Stimulated activated CD8-positive, alpha-beta memory T cell treated with anti-CD3 and anti-CD28 coated beads, Interleukin-7, amount 100 ng/mL, for 24 hours (primary cell): ENCODE data around the gene NOX5.

Source experiments
- DNase-seq: peaks from one replicate; pipeline ENCODE4 v3.0.0-alpha.2; 2020; ENCODE audit warnings: low read depth

The NOX5 gene

DNA sequence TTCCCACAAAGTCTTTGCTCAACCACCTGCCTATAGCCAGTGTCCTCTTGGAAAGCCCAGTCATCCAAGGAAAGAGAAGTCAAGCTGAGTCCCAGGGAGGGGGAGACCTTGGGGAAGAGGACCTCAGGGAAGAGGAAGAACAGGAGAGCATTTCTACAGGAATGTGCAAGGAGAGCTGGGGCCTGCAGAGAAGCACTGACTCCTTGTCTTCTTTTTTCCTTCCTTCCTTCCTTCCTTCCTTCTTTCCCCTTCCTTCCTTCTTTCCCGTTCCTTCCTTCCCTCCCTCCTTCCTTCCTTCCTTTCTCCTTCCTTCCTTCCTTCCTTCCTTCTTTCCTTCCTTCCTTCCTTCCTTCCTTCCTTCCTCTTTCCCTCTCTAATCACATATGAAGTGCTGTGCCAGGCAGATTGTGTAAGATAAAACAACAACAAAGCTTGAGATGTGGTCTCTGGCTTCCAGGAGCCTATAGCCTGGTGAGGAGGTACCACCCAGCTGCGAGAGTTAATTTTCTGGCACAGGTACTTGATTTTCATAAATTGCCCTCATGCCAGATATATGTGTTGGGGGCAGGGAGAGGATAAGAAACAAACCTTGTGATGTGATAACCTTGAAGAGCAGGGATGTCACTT lies 70.0 kb downstream of the NOX5 start:
- no peak for DNase-seq

DNA sequence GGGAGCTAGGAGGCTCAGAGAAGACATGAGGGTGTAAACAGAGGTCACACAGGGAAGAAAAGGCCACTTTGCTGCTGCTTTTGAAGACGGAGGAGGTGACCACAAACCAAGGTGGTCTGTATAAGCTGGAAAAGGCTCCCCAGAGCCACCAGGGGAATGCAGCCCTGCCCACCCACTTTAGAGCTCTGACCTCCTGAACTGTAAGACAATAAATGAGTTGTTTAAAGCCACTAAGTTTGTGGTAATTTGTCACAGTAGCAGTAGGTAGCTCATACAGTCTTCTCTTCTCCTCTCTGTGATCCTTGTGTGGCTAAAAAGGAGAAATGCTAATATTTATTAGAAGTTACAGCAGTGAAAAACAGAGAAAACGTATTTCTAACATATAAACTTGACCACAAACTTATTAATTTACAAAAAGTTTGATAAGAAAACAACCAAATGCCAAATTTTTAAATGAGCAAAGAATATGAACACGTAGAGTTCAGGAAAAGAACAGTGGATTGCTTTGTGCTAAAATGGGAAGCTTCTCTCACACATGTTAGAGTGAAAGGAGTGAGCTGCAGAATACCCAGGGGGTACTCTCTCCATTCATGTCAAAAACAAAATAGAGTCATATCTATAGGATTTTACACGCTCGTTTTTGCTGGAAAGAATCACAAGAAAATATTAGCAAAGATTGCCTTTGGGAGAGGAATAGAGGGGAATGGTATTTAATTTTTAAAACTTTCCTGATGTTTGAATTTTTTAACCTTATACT lies 71.0 kb downstream of the NOX5 start:
- no peak for DNase-seq

GRCh38 chr15:69086427-69087204 lies 72.1 kb downstream of the NOX5 start:
- no peak for DNase-seq

GRCh38 chr15:69087366-69087976 lies 73.0 kb downstream of the NOX5 start:
- no peak for DNase-seq

GRCh38 chr15:69088300-69088965 lies 73.9 kb downstream of the NOX5 start:
- no peak for DNase-seq

DNA sequence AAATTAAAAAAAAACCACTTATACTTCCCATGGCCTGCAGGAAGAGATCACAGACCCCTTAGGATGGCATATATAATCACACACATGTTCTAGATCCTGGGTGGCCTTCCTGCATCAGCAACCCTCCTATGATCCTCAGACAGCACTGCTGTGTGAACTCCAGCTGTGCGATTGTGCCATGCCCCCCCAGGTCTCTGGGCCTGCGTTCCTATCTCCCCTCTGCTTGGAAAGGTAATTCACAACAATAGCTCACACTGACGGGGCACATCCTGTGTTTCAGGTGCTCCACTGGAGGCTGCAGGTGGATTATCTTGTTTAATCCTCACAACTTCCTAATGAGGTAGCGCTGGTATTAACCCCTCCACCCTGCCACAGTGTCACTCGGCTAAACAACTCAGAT lies 74.8 kb downstream of the NOX5 start:
- DNase-seq, result no peak

GRCh38 chr15:69090197-69090948 lies 75.9 kb downstream of the NOX5 start:
- DNase-seq, result no peak

GRCh38 chr15:69091654-69092053 lies 77.2 kb downstream of the NOX5 start:
- DNase-seq, result no peak

DNA sequence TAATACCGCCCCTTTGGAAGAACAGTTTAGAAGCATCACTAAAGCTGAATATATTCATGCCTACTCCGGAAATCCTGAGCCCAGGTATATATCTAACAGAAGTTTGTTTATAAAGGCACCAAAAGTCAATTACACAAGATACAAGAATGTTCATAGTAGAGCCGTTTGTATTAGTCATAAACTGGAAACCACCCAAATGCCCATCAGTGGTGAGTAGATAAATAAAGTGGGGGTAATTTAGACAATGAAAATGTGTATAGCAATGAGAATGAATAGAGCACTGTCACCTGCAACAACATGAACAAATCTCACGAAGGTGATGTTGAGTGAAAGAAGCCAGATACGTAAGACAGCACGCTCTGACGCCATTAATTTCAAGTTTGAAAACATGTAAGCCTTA lies 77.7 kb downstream of the NOX5 start:
- no peak for DNase-seq

- no peak for DNase-seq
Measured at GRCh38 chr15:69093127-69093526, 78.6 kb downstream of the NOX5 start.

GRCh38 chr15:69093614-69094013 lies 79.1 kb downstream of the NOX5 start:
- DNase-seq, result no peak

DNA sequence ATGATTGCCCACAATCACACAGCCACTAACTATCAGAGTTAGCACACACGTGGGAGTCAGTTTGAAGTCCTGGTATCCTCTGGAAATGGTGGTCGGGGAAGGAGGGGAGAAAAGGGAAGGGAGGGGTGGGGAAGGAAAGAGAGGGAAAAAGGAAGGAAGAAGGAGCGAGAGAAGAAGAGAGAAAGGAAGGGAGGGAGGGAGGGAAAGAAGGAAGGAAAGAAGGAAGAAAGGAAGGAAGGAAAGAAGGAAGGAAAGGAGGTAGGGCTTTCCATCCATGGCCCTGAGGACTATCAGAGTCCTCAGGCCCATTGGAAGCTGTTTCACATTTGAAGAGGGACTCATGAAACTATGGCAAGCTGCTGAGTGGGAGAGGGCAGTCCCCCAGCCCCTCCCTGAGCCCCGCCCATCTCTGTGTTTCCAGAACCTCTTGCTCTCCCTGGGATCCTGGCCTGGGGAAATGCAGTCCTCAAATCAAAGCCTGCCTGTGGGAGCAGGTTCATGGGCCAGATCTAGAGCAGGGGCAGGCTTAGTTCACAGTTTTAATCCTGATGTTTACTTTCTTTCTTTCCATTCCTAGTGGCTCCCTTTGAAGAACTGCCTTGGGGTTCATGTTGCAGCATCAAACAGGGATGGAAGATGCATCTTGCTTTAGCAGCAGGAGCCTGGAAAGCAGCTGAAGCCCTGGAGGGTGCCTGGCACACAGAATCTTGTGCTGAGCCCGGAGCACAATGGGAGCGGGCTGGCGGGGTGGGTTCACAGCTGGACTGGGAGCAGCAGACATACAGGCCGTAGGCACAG lies 79.8 kb downstream of the NOX5 start:
- no peak for DNase-seq

GRCh38 chr15:69095274-69095673 lies 80.8 kb downstream of the NOX5 start:
- no peak for DNase-seq

DNA sequence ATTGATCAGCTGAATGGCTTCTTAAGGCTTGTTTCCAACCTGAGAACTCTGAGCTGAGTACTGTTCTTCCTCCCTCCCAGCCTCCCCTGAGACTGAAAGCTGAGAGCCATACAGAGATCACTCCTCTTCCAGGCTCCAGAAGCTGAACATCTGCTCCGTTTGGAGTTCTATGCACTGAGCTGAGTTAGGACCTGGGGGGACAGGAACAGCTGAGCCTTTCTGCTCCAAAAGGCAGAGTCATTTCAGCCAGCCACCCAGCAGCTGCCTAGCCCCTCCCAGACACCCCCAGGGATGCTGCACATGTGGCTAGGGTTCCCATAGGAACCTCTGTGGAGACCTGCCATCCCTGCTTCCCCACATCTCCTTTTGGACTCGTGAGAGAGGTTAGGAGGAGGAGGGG lies 81.7 kb downstream of the NOX5 start:
- DNase-seq, result no peak

GRCh38 chr15:69096626-69097025 lies 82.1 kb downstream of the NOX5 start:
- DNase-seq, result no peak

DNA sequence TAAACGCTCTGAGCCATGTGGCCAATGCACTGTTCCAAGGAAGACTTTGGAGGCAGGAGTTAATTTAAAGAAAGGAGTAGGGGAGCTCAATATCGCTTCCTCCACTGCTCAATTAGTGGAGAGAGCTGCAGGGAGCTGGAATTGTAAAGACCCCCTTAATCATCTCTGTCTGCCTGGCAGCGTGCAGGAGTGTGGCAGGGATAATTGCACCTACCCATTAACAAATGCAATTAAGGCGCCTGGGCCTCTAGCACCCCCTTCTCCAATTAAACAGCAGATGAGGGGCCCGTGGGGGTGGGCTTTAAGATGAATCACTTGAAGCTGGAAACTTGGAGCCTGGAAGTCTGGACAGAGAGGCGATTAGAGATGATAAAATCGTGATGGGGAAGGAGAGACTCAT lies 84.3 kb downstream of the NOX5 start:
- DNase-seq, result no peak

DNA sequence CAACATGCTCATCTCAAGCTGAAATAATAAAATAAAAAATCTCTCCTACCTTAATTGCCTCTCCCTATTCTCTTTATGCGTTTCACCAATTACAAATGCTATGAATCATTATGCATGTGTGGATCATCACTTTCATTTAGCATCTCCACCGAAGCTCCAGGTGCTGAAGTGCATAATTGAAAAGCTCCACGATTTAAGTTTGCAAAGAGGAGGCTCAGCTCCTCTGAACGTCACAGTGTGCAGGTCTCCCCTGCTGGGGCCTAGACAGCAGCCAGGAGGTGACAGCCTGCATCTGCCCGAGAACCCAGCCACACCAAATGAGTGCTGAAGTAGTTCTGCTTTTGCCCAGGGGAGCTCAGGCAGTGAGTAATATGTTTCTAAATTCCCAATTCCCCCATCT lies 85.4 kb downstream of the NOX5 start:
- DNase-seq, result no peak

DNA sequence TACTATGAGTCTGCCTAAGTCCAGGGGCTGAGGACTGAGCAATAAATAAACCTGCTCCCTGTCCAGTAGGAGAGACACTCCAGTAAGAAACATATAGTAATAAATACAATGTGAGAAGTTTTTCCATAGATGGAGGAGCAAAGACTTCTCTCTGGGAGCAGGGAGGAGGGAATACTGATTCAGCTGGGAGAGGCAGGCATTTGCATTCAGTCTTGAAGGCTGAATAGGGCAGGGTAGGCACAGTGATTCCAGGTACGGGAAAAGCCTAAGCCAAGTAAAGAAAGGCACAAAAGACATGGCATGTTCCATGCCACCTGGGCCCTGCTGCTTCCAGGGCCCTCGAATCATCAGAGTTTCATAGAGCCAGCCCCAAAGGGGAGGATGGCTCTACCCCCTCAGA lies 86.3 kb downstream of the NOX5 start:
- DNase-seq, result no peak

GRCh38 chr15:69104050-69104750 lies 89.7 kb downstream of the NOX5 start:
- DNase-seq, result no peak

DNA sequence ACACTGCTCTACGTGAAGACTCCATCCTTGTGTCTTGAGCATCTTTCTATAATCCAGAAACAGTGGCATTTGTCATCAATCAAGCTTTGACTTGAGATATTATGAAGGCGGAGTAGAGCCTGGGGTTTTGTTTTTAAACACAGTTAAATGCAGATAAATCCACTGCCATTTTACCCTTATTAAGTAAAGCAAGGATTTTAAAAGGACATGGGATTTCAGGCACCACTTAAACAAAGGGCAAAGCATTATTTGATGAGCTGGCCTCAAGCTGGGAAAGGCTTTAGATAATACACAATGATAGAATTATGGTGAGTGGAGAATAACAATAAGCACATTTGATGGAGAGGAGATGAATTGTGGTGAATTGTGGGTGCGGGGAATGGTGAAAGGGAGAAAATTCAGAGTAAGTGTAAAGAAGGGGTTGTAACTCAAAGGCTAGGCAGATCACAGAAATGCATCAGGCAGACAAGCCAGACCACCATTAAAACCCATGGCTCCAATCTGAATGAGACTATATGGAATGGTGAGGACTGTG lies 91.0 kb downstream of the NOX5 start:
- no peak for DNase-seq
